ENCODE results near the gene PATE3. TPM values are rescaled to one million over a fixed set of nuclear protein-coding genes. Genes with fewer than 3 reads are reported as not detected.

PATE3 gene
- total RNA-seq, 1 donor from 2014 or later = not detected

- no peak overlapping the region for H3K4me3 Mint-ChIP-seq (ENCODE audit: low read depth)
- peaks cover 8% of the 10 kb centered on the region for H3K9me3 Mint-ChIP-seq (ENCODE audit: low read depth)
- TF ChIP-seq, protein P1, sequence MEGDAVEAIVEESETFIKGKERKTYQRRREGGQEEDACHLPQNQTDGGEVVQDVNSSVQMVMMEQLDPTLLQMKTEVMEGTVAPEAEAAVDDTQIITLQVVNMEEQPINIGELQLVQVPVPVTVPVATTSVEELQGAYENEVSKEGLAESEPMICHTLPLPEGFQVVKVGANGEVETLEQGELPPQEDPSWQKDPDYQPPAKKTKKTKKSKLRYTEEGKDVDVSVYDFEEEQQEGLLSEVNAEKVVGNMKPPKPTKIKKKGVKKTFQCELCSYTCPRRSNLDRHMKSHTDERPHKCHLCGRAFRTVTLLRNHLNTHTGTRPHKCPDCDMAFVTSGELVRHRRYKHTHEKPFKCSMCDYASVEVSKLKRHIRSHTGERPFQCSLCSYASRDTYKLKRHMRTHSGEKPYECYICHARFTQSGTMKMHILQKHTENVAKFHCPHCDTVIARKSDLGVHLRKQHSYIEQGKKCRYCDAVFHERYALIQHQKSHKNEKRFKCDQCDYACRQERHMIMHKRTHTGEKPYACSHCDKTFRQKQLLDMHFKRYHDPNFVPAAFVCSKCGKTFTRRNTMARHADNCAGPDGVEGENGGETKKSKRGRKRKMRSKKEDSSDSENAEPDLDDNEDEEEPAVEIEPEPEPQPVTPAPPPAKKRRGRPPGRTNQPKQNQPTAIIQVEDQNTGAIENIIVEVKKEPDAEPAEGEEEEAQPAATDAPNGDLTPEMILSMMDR (IDR thresholded peaks at IDR 0.05; ENCODE audit: unreplicated experiment) = no peak
- DNase-seq (ENCODE audit: low spot score, unreplicated experiment) = no peak
- no peaks in the 10 kb centered on the region for H3K36me3 Mint-ChIP-seq (ENCODE audit: insufficient read depth)
- H3K27ac Mint-ChIP-seq = no peak overlapping the region
- H3K27me3 Mint-ChIP-seq = no peaks in the 10 kb centered on the region
- H3K4me1 Mint-ChIP-seq (ENCODE audit: low read depth) = no peaks in the 10 kb centered on the region
Observed at GRCh38 chr11:125807909-125808308, 20.0 kb downstream of the PATE3 start.

- Mint-ChIP-seq H3K27ac (no peak within 1 kb of the TSS), H3K9me3 (ENCODE audit: low read depth) (peaks cover 7% of the 10 kb centered on the region), H3K4me3 (ENCODE audit: low read depth) (no peak within 1 kb of the TSS), H3K36me3 (ENCODE audit: insufficient read depth) (no peaks in the 10 kb centered on the region), H3K4me1 (ENCODE audit: low read depth) (peaks cover 13% of the 10 kb centered on the region), H3K27me3 (peaks cover 5% of the 10 kb centered on the region)
- TF ChIP-seq, protein P1 (IDR thresholded peaks at IDR 0.05; ENCODE audit: unreplicated experiment) = no peak
- no peak for DNase-seq (ENCODE audit: low spot score, unreplicated experiment)
Observed at GRCh38 chr11:125833016-125833415, 45.1 kb downstream of the PATE3 start, which contains the start of gene PATE4. TSS of gene PATE4 (plus strand) at chr11:125833316. CDS start at chr11:125833360, 44 bp downstream.

GRCh38 chr11:125835748-125836147, 47.8 kb downstream of the PATE3 start:
- peaks cover 7% of the 10 kb centered on the region for H3K9me3 Mint-ChIP-seq (ENCODE audit: low read depth)
- no peak overlapping the region for H3K27ac Mint-ChIP-seq
- no peaks in the 10 kb centered on the region for H3K27me3 Mint-ChIP-seq
- DNase-seq (ENCODE audit: low spot score, unreplicated experiment) = no peak
- H3K4me1 Mint-ChIP-seq (ENCODE audit: low read depth) = peaks cover 17% of the 10 kb centered on the region
- TF ChIP-seq, protein P1 (IDR thresholded peaks at IDR 0.05; ENCODE audit: unreplicated experiment) = no peak
- H3K4me3 Mint-ChIP-seq (ENCODE audit: low read depth) = no peak overlapping the region
- H3K36me3 Mint-ChIP-seq (ENCODE audit: insufficient read depth) = no peaks in the 10 kb centered on the region

Other genes starting within 250 kb of the PATE3 start
- gene EI24, start 218.7 kb upstream of the PATE3 start, total RNA-seq = 68.0 and 74.0 TPM in 2 replicates
- 162 and 164 TPM in 2 replicates for gene STT3A, start 195.3 kb upstream of the PATE3 start, total RNA-seq
- gene CHEK1, start 163.0 kb upstream of the PATE3 start, total RNA-seq = 52.7 and 58.3 TPM in 2 replicates
- gene ACRV1, start 107.3 kb upstream of the PATE3 start, total RNA-seq = 0.50 and 0.55 TPM in 2 replicates
- gene PATE1, start 41.8 kb upstream of the PATE3 start, total RNA-seq = not detected in 2 replicates
- gene PATE2, start 9.3 kb upstream of the PATE3 start, total RNA-seq = 0.29 TPM in 1 of 2 replicates, not detected in the other
- not detected in 2 replicates for gene PATE4, start 45.2 kb downstream of the PATE3 start, total RNA-seq
- gene HYLS1, start 99.5 kb downstream of the PATE3 start, total RNA-seq = 7.7 and 7.9 TPM in 2 replicates
- gene PUS3, start 115.1 kb downstream of the PATE3 start, total RNA-seq = 12.4 and 12.7 TPM in 2 replicates
- 3.0 and 3.8 TPM in 2 replicates for gene DDX25, start 116.4 kb downstream of the PATE3 start, total RNA-seq
- not detected in 2 replicates for gene VSIG10L2, start 157.9 kb downstream of the PATE3 start, total RNA-seq

Data from progenitor cell of endocrine pancreas (in vitro differentiated cells).